HG02938 (cell line): ENCODE measurements around the gene CNN1.
"Not testable (repeated sequence)": the region's sequence is repeated elsewhere in the genome, so short reads cannot be mapped to it uniquely, and the experiment has no call there.

ENCODE experiments used
- ATAC-seq: cut with Tn5 transposase; IDR thresholded peaks from one replicate; pipeline ENCODE4 v1.9.1; 2021; ENCODE audit warnings: mild to moderate bottlenecking, moderate library complexity; ENCODE audit not compliant: unreplicated experiment

Gene CNN1

DNA sequence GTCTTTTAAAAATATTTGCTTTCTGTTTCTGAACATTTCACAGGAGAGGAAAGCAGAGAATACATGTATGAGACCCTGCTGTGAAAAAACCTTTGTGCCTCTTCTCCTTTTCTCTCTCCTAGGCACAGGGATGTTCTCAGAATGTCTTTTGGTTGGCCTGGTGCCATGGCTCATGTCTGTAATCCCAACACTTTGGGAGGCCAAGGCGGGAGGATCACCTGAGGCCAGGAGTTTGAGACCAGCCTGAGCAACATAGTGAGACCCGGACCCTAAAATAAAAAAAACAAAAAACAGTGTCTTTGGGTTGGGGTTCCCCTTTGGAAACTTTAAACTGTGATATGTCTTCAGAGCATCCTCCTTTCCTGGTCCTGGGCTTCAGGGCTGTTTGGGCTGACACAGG is 60.1 kb downstream of the CNN1 start:
- ATAC-seq = no peak

DNA sequence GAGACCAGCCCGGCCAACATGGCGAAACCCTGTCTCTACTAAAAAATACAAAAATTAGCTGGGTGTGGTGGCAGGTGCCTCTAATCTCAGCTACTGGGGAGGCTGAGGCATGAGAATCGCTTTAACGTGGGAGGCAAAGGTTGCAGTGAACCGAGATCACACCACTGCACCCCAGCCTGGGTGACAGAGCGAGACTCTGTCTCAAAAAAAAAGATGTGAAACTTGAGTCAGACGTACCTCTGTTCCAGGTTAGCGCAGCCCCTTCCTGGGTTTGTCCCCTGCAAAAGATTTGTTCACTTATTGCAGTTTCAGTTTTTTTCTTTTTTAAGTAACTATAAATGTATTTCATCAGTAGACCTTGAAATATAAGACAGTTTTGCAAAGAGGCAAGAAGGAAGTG is 61.1 kb downstream of the CNN1 start:
- ATAC-seq = not testable (repeated sequence)
